MCF 10A (cell line): ENCODE results near the gene RASSF8. TPM values are rescaled to one million over a fixed set of nuclear protein-coding genes. Genes with fewer than 3 reads are reported as not detected.
A peak's percentile ranks its signal among the peaks of the same experiment; 100 is the strongest.
"Not testable (repeated sequence)": the region's sequence is repeated elsewhere in the genome, so short reads cannot be mapped to it uniquely, and the experiment has no call there.

Experiments used
- BruUV-seq: library from RNA; stranded (reverse); fragments of 400-500 nt; replicated peaks from 2 replicates; lab custom pipeline; 2021; lab: Mats Ljungman, UMichigan
- CTCF ChIA-PET: fragments of 300-600 bp; sonication (Branson Sonifier 250); formaldehyde crosslinking; extraction: SDS; loops from one replicate; lab custom pipeline; 2021; ENCODE audit warnings: antibody characterized with exemption, inconsistent platforms; lab: Yijun Ruan, JAX
- POLR2A ChIA-PET: fragments of 300-600, 350-650 bp; sonication (Branson Sonifier 250); formaldehyde crosslinking; extraction: SDS; loops from one replicate; lab custom pipeline; 2020; ENCODE audit warnings: antibody characterized with exemption, inconsistent platforms; lab: Yijun Ruan, JAX
- DNase-seq: peaks from one replicate; pipeline ENCODE4 v3.0.0-alpha.2; 2018; ENCODE audit not compliant: unreplicated experiment
- H3K27ac Mint-ChIP-seq: one replicate; pipeline ENCODE4 v1.8.0; 2022; ENCODE audit warnings: mild to moderate bottlenecking, low read depth, mixed read lengths; ENCODE audit not compliant: unreplicated experiment
- H3K27me3 Mint-ChIP-seq: one replicate; pipeline ENCODE4 v1.8.0; 2022; ENCODE audit warnings: mixed read lengths; ENCODE audit not compliant: insufficient read depth, unreplicated experiment
- H3K36me3 Mint-ChIP-seq: one replicate; pipeline ENCODE4 v1.8.0; 2022; ENCODE audit warnings: mild to moderate bottlenecking, moderate library complexity, mixed read lengths; ENCODE audit not compliant: insufficient read depth, unreplicated experiment
- H3K4me1 Mint-ChIP-seq: one replicate; pipeline ENCODE4 v1.8.0; 2022; ENCODE audit warnings: mixed read lengths; ENCODE audit not compliant: insufficient read depth, unreplicated experiment
- H3K4me3 Mint-ChIP-seq: one replicate; pipeline ENCODE4 v1.8.0; 2022; ENCODE audit warnings: mild to moderate bottlenecking, moderate library complexity, mixed read lengths; ENCODE audit not compliant: unreplicated experiment
- H3K9me3 Mint-ChIP-seq: one replicate; pipeline ENCODE4 v1.8.0; 2022; ENCODE audit warnings: mixed read lengths; ENCODE audit not compliant: unreplicated experiment
- intact Hi-C: fragments of 100-400 bp; cut with micrococcal nuclease; formaldehyde crosslinking; loops from 2 replicates; pipeline ENCODE4 v1.14.1; 2022
- total RNA-seq: library from RNA; stranded (reverse); gene quantifications from 2 replicates; pipeline ENCODE4 v1.2.3, GENCODE V29; 2022
- TF ChIP-seq, protein P1 (sequence below): fragments of 200-600 bp; IDR thresholded peaks from one replicate; pipeline ENCODE4 v1.8.0; 2022; ENCODE audit warnings: antibody characterized with exemption, mild to moderate bottlenecking; ENCODE audit not compliant: unreplicated experiment

RASSF8 gene
- total RNA-seq, 1 experiment from 2014 or later, result 52.9 TPM

- TF ChIP-seq, protein P1, sequence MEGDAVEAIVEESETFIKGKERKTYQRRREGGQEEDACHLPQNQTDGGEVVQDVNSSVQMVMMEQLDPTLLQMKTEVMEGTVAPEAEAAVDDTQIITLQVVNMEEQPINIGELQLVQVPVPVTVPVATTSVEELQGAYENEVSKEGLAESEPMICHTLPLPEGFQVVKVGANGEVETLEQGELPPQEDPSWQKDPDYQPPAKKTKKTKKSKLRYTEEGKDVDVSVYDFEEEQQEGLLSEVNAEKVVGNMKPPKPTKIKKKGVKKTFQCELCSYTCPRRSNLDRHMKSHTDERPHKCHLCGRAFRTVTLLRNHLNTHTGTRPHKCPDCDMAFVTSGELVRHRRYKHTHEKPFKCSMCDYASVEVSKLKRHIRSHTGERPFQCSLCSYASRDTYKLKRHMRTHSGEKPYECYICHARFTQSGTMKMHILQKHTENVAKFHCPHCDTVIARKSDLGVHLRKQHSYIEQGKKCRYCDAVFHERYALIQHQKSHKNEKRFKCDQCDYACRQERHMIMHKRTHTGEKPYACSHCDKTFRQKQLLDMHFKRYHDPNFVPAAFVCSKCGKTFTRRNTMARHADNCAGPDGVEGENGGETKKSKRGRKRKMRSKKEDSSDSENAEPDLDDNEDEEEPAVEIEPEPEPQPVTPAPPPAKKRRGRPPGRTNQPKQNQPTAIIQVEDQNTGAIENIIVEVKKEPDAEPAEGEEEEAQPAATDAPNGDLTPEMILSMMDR, result no peak
- Mint-ChIP-seq H3K27me3 (no peaks in the 10 kb centered on the region), H3K27ac (no peak overlapping the region), H3K9me3 (no peaks in the 10 kb centered on the region), H3K36me3 (peaks cover 7% of the 10 kb centered on the region), H3K4me3 (no peak overlapping the region), H3K4me1 (peaks cover 9% of the 10 kb centered on the region)
- no TSS peak for BruUV-seq
- no peak for DNase-seq
- intact Hi-C loops, result no loop called here
- ChIA-PET POLR2A (interaction anchor here (0.6 kb wide), 1 partner anchor 637 kb away, joined by 3 read pairs; no protein-coding TSS in a partner anchor), CTCF (no interaction called here)
Observed at GRCh38 chr12:26052652-26053051, 94.2 kb downstream of the RASSF8 start.

DNA sequence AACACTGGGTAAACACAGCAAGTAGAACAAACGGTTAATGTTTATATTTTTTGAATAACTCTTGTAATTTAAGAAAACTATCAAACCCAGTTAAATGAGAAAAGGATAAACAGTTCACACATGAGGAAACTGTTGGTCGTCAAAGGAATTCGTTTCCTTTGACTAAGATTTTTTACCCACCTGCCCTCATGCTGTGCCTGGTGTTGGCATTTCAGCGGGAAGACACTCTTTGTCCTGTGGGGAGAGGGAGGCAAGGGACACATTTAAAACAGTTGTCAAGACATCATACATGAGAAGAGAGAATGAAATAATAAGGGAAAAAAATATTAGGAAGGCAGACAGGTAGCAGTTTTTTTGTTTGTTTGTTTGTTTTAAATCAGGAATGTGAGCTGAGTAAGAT, 95.9 kb downstream of the RASSF8 start:
- TF ChIP-seq, protein P1, result no peak
- CTCF ChIA-PET, result interaction anchor here (0.5 kb wide), 1 partner anchor 20 kb away, joined by 3 read pairs; no protein-coding TSS in a partner anchor
- H3K4me1 Mint-ChIP-seq, result peaks cover 13% of the 10 kb centered on the region
- no peaks in the 10 kb centered on the region for H3K27me3 Mint-ChIP-seq
- peaks cover 11% of the 10 kb centered on the region for H3K36me3 Mint-ChIP-seq
- H3K9me3 Mint-ChIP-seq, result no peaks in the 10 kb centered on the region
- no peak overlapping the region for H3K4me3 Mint-ChIP-seq
- POLR2A ChIA-PET, result interaction anchor here (0.7 to 1.2 kb wide), 3 partner anchors 95 to 838 kb away, joined by 3 to 5 read pairs (median 4); no protein-coding TSS in a partner anchor
- BruUV-seq, result no TSS peak
- DNase-seq, result no peak
- intact Hi-C loops, result no loop called here
- H3K27ac Mint-ChIP-seq, result no peak overlapping the region

DNA sequence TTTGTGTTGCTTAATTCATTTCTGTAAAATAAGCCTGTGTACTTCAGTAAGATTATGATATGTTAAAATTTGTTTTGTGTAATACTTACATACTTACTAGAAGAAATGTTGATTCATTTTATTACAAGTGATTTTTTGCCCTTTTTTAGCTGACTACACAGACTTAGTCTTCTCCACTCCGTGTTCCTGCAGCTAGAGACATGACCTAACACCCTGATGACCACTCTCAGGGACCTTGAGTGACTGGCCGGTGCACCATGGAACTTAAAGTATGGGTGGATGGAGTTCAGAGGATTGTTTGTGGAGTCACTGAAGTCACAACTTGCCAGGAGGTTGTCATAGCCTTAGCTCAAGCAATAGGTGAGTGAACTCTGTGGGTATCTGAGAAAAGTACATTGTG, 96.6 kb downstream of the RASSF8 start:
- intact Hi-C loops, result no loop called here
- peaks cover 13% of the 10 kb centered on the region for H3K4me1 Mint-ChIP-seq
- H3K27me3 Mint-ChIP-seq, result no peaks in the 10 kb centered on the region
- CTCF ChIA-PET, result interaction anchor here (0.5 kb wide), 1 partner anchor 21 kb away, joined by 3 read pairs; no protein-coding TSS in a partner anchor
- no peaks in the 10 kb centered on the region for H3K9me3 Mint-ChIP-seq
- no peak for DNase-seq
- TF ChIP-seq, protein P1, result no peak
- POLR2A ChIA-PET, result interaction anchor here (0.6 to 1.2 kb wide), 3 partner anchors 96 to 839 kb away, joined by 3 to 5 read pairs (median 4); no protein-coding TSS in a partner anchor
- BruUV-seq, result no TSS peak
- H3K27ac Mint-ChIP-seq, result no peak overlapping the region
- H3K36me3 Mint-ChIP-seq, result peaks cover 11% of the 10 kb centered on the region
- H3K4me3 Mint-ChIP-seq, result no peak overlapping the region

DNA sequence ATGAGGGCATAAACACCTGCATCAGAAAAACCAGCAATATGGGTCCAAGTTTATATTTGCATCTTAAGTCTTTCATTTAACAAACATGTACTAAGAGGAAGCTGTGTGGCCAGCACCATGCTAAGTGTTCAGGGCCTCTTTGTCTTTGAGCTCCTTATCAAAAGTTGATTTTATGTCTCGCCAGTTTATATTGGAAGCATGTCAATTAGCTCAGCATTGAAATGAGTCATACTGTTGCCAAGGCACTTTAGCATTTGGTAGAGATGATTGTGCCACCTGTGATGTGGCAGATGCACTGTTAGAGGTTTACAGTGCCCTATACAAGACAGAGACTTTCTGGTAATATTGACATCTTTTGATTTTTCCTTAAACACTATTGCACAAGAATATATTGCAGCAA, 97.9 kb downstream of the RASSF8 start:
- Mint-ChIP-seq H3K4me3 (no peak overlapping the region), H3K27ac (no peak overlapping the region), H3K27me3 (no peaks in the 10 kb centered on the region), H3K9me3 (no peaks in the 10 kb centered on the region), H3K4me1 (peaks cover 13% of the 10 kb centered on the region), H3K36me3 (peaks cover 11% of the 10 kb centered on the region)
- peak; percentile 79 for DNase-seq
- TF ChIP-seq, protein P1, result no peak
- BruUV-seq, result TSS peak; percentile 6
- CTCF ChIA-PET, result interaction anchor here (0.6 to 1.2 kb wide), 3 partner anchors 34 to 754 kb away, joined by 3 to 4 read pairs (median 3); no protein-coding TSS in a partner anchor
- POLR2A ChIA-PET, result interaction anchor here (0.5 to 1.3 kb wide), 7 partner anchors 8 to 861 kb away, joined by 3 to 5 read pairs (median 4); partner anchors contain the start of genes DNAI7 and ETFRF1
- intact Hi-C loops, result no loop called here

DNA sequence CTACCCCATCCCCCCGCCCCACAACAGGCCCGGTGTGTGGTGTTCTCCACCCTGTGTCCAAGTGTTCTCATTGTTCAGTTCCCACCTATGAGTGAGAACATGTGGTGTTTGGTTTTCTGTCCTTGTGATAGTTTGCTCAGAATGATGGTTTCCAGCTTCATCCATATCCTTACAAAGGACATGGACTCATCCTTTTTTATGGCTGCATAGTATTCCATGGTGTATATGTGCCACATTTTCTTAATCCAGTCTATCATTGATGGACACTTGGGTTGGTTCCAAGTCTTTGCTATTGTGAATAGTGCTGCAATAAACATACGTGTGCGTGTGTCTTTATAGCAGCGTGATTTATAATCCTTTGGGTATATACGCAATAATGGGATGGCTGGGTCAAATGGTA, 98.8 kb downstream of the RASSF8 start:
- H3K27me3 Mint-ChIP-seq, intact Hi-C loops, H3K4me3 Mint-ChIP-seq, DNase-seq, H3K27ac Mint-ChIP-seq, H3K9me3 Mint-ChIP-seq, BruUV-seq: not testable (repeated sequence)
- Mint-ChIP-seq H3K4me1 (peaks cover 16% of the 10 kb centered on the region), H3K36me3 (peaks cover 11% of the 10 kb centered on the region)
- ChIA-PET POLR2A (interaction anchor here (0.6 to 1.3 kb wide), 2 partner anchors 9 to 326 kb away, joined by 3 to 4 read pairs; no protein-coding TSS in a partner anchor), CTCF (interaction anchor here (0.6 to 1.2 kb wide), 2 partner anchors 383 to 620 kb away, joined by 3 to 4 read pairs; no protein-coding TSS in a partner anchor)
